Colonic mucosa (tissue), 4 donors: ENCODE results near the gene GRIN2A. TPM values are rescaled to one million over a fixed set of nuclear protein-coding genes. Genes with fewer than 3 reads are reported as not detected.
"Not testable (repeated sequence)": the region's sequence is repeated elsewhere in the genome, so short reads cannot be mapped to it uniquely, and the experiment has no call there.

ENCODE experiments used
- DNase-seq: peaks from one replicate; pipeline ENCODE4 v3.0.0-alpha.2; 2020
- H3K27ac ChIP-seq: fragments of 200-600 bp; one replicate; pipeline ENCODE4 v1.8.0; 2021
- H3K27me3 ChIP-seq: fragments of 200-600 bp; one replicate; pipeline ENCODE4 v1.8.0; 2021
- H3K36me3 ChIP-seq: fragments of 200-600 bp; one replicate; pipeline ENCODE4 v1.8.0; 2021
- H3K4me1 ChIP-seq: fragments of 200-600 bp; one replicate; pipeline ENCODE4 v1.8.0; 2021; ENCODE audit warnings: mild to moderate bottlenecking
- H3K4me3 ChIP-seq: fragments of 200-600 bp; one replicate; pipeline ENCODE4 v1.8.0; 2021
- H3K9ac ChIP-seq, 2 donors: one replicate each; pipeline ENCODE4 v1.7.0; 2013; ENCODE audit warnings: control low read depth in 2 of 2, low read depth in 2 of 2, low read length in 2 of 2
- H3K9me3 ChIP-seq: fragments of 200-600 bp; one replicate; pipeline ENCODE4 v1.8.0; 2021
- intact Hi-C: fragments of 100-400 bp; cut with DNase I; formaldehyde crosslinking; loops from one replicate; pipeline ENCODE4 v1.14.1; 2022
- total RNA-seq, 2 donors: library from RNA; stranded (reverse); fragmentation: NEBNext Ultra II Directional in 1 of 2; extraction: Animal tissue kit (Norgen Biotek cat#: 25700) in 1 of 2; gene quantifications; one replicate each; pipeline ENCODE4 v1.2.1, GENCODE V29; 2021
- TF ChIP-seq, protein P1 (sequence below): fragments of 200-600 bp; IDR thresholded peaks from one replicate; pipeline ENCODE4 v1.8.0; 2022; ENCODE audit warnings: antibody characterized with exemption, mild to moderate bottlenecking
- donor health status: healthy.
- donor health status: DM: no; HTN: no; CAD: no.
- donor health status: DM: no; HTN: no; CAD: no.

Gene GRIN2A
- total RNA-seq, 2 donors from 2014 or later = 0.15 to 0.40 TPM

DNA sequence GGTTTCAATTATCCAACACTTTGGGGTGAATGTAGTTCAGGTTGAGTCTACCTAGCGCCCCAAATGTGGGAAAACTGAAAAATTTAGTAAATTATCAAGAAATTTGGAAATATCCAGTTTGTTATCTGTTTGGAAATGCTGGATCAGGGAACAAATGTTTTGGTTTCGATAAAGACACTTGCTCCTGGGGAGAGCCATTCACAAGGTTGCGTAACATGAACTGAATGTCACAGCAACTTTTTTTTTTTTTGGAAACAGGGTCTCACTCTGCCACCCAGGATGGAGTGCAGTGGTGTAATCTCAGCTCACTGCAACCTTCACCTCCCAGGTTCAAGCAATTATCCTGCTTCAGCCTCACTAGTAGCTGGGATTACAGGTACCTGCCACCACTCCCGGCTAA, 286.4 kb downstream of the GRIN2A start:
- intact Hi-C loops = no loop called here
- Histone ChIP-seq H3K9ac (no peak overlapping the region), H3K4me1 (no peaks in the 10 kb centered on the region), H3K4me3 (no peak overlapping the region), H3K27ac (no peak overlapping the region), H3K36me3 (no peaks in the 10 kb centered on the region), H3K9me3 (no peaks in the 10 kb centered on the region), H3K27me3 (no peaks in the 10 kb centered on the region)
- DNase-seq = no peak
- TF ChIP-seq, protein P1, sequence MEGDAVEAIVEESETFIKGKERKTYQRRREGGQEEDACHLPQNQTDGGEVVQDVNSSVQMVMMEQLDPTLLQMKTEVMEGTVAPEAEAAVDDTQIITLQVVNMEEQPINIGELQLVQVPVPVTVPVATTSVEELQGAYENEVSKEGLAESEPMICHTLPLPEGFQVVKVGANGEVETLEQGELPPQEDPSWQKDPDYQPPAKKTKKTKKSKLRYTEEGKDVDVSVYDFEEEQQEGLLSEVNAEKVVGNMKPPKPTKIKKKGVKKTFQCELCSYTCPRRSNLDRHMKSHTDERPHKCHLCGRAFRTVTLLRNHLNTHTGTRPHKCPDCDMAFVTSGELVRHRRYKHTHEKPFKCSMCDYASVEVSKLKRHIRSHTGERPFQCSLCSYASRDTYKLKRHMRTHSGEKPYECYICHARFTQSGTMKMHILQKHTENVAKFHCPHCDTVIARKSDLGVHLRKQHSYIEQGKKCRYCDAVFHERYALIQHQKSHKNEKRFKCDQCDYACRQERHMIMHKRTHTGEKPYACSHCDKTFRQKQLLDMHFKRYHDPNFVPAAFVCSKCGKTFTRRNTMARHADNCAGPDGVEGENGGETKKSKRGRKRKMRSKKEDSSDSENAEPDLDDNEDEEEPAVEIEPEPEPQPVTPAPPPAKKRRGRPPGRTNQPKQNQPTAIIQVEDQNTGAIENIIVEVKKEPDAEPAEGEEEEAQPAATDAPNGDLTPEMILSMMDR = no peak

GRCh38 chr16:9885876-9886275, 296.4 kb downstream of the GRIN2A start:
- no peak overlapping the region for H3K9ac ChIP-seq
- no peaks in the 10 kb centered on the region for H3K4me1 ChIP-seq
- intact Hi-C loops = no loop called here
- no peak for DNase-seq
- no peak overlapping the region for H3K4me3 ChIP-seq
- H3K27me3 ChIP-seq = no peaks in the 10 kb centered on the region
- H3K27ac ChIP-seq = no peak overlapping the region
- H3K36me3 ChIP-seq = no peaks in the 10 kb centered on the region
- TF ChIP-seq, protein P1 = no peak
- no peaks in the 10 kb centered on the region for H3K9me3 ChIP-seq

- Histone ChIP-seq H3K27me3 (no peaks in the 10 kb centered on the region), H3K4me1 (no peaks in the 10 kb centered on the region), H3K27ac (no peak overlapping the region), H3K9me3 (no peaks in the 10 kb centered on the region), H3K36me3 (no peaks in the 10 kb centered on the region), H3K9ac (no peak overlapping the region), H3K4me3 (no peak overlapping the region)
- intact Hi-C loops = no loop called here
- DNase-seq = no peak
- TF ChIP-seq, protein P1 = no peak
Observed at GRCh38 chr16:9885467-9885866, 296.8 kb downstream of the GRIN2A start.

GRCh38 chr16:9875981-9876380, 306.2 kb downstream of the GRIN2A start:
- H3K4me1 ChIP-seq, intact Hi-C loops, H3K27ac ChIP-seq, H3K36me3 ChIP-seq, DNase-seq, H3K27me3 ChIP-seq, H3K4me3 ChIP-seq, H3K9me3 ChIP-seq, H3K9ac ChIP-seq: not testable (repeated sequence)

- no peaks in the 10 kb centered on the region for H3K9me3 ChIP-seq
- no peaks in the 10 kb centered on the region for H3K36me3 ChIP-seq
- no peaks in the 10 kb centered on the region for H3K4me1 ChIP-seq
- no peak overlapping the region for H3K9ac ChIP-seq
- no peak for DNase-seq
- intact Hi-C loops = no loop called here
- H3K27me3 ChIP-seq = no peaks in the 10 kb centered on the region
- H3K4me3 ChIP-seq = no peak overlapping the region
- H3K27ac ChIP-seq = no peak overlapping the region
- TF ChIP-seq, protein P1 = no peak
Observed at GRCh38 chr16:9874219-9874618, 308.0 kb downstream of the GRIN2A start.

DNA sequence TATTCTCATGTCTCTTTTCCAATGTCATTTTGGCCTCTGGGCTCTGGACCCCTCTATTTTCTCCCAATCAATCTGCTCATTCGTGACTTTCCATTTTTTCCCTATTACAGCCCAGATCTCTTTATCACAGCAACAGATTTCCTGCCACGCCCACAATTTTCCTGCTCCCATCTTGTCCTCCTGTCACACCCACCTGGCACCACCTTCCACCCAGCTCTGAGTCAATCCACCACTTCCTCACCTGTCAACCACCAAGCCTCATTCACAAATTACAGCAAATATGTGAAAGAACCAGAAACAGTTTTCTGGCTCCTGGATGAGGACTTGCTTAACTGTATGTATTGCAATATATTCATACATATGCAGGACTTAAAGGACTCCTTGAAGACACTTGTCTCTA, 311.3 kb downstream of the GRIN2A start:
- TF ChIP-seq, protein P1 = no peak
- Histone ChIP-seq H3K4me3 (no peak overlapping the region), H3K36me3 (no peaks in the 10 kb centered on the region), H3K27me3 (no peaks in the 10 kb centered on the region), H3K9me3 (no peaks in the 10 kb centered on the region), H3K4me1 (no peaks in the 10 kb centered on the region), H3K9ac (no peak overlapping the region), H3K27ac (no peak overlapping the region)
- intact Hi-C loops = no loop called here
- DNase-seq = no peak
